Camera-type eye (tissue), 1 donor: ENCODE measurements around the gene MYO9B. TPM values are rescaled to one million over a fixed set of nuclear protein-coding genes. Genes with fewer than 3 reads are reported as not detected.

ENCODE experiments used
- total RNA-seq: library from RNA; depleted of rRNA; stranded (reverse); fragments of >200 nt; gene quantifications from one replicate; pipeline ENCODE4 v1.2.3, GENCODE V29; 2014

The MYO9B gene
- 75.4 TPM for total RNA-seq

GRCh38 chr19:17075035-17075863, at the start of gene MYO9B, which contains the start of gene HAUS8:
MYO9B (plus strand) TSS chr19:17075777; CDS start chr19:17101718, 25,941 bp downstream.
HAUS8 (minus strand) TSS chr19:17075452; CDS start chr19:17075422, 30 bp downstream.

GRCh38 chr19:17026706-17027534, 48.7 kb upstream of the MYO9B start, which contains the start of gene CPAMD8:
CPAMD8 (minus strand) TSS chr19:17026810; CDS start chr19:17026642, 168 bp downstream.

DNA sequence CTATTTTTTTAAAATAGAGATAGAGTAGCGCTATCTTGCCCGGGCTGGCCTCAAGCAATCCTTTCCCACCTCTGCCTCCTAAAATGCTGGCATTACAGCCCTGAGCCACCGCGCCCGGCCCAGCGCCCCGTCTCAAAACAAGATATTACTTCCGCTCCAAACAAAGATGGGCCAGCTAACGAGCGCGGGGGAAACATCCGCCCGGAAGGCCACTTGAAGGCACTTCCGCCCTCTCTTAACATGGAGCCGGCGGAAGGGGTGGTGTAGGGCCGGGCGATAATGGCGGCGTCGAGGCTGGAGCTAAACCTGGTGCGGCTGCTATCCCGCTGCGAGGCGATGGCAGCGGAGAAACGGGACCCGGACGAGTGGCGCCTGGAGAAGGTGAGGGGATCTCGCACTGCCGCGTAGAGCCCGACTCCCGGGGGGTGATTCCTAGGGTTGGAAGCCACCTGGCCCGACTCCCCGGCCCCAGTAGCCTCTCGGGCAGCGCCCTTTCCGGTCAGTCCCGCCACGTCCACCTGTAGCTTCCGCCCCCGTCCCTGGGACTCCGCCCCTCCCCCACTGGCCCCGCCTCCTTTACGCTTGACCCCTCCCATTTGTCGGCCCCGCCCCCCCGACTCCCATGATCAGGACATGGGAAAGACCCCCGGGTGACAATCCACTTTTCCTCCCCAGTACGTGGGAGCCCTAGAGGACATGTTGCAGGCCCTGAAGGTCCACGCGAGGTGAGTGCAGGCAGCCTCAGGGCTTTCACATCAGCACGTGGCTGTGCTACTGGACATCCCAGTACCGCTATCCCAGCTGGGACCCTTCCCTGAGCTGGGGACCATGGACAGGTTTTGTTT, 139.8 kb downstream of the MYO9B start, which contains the start of gene USE1:
TSS of gene USE1 (plus strand) at position 231 of the 845 bp plus-strand sequence. CDS start at position 280, 49 bp downstream.

GRCh38 chr19:17226002-17226933, 150.7 kb downstream of the MYO9B start, which contains the start of gene OCEL1:
OCEL1 (plus strand) TSS chr19:17226226; CDS start chr19:17226248, 22 bp downstream.

GRCh38 chr19:17245535-17245984, 170.0 kb downstream of the MYO9B start, which contains the start of gene NR2F6:
NR2F6 (minus strand) TSS chr19:17245919; CDS start chr19:17245220, 699 bp downstream.

Other genes with a start within 250 kb of the MYO9B start
- gene SIN3B, start 246.4 kb upstream of the MYO9B start, total RNA-seq, result 67.5 TPM
- 1.2 TPM for gene F2RL3, start 186.8 kb upstream of the MYO9B start, total RNA-seq
- 110 TPM for gene CPAMD8, start 49.0 kb upstream of the MYO9B start, total RNA-seq
- gene HAUS8, start 325 bp upstream of the MYO9B start, total RNA-seq, result 6.3 TPM
- gene USE1, start 139.6 kb downstream of the MYO9B start, total RNA-seq, result 29.1 TPM
- gene OCEL1, start 150.4 kb downstream of the MYO9B start, total RNA-seq, result 7.4 TPM
- 36.3 TPM for gene NR2F6, start 170.1 kb downstream of the MYO9B start, total RNA-seq
- gene USHBP1, start 189.0 kb downstream of the MYO9B start, total RNA-seq, result 5.5 TPM
- 58.2 TPM for gene BABAM1, start 191.7 kb downstream of the MYO9B start, total RNA-seq
- gene ANKLE1, start 206.1 kb downstream of the MYO9B start, total RNA-seq, result 0.55 TPM
- 25.3 TPM for gene ABHD8, start 227.6 kb downstream of the MYO9B start, total RNA-seq
- 57.7 TPM for gene MRPL34, start 230.1 kb downstream of the MYO9B start, total RNA-seq
- gene DDA1, start 233.8 kb downstream of the MYO9B start, total RNA-seq, result 15.1 TPM